ENCODE data around the gene CFAP97D2. TPM values are rescaled to one million over a fixed set of nuclear protein-coding genes. Genes with fewer than 3 reads are reported as not detected.

Gene CFAP97D2
- total and polyA plus RNA-seq, 2 of the 13 experiments (the other 11 are each of a cell fraction or from before 2014, with no cell fraction given), result not detected

DNA sequence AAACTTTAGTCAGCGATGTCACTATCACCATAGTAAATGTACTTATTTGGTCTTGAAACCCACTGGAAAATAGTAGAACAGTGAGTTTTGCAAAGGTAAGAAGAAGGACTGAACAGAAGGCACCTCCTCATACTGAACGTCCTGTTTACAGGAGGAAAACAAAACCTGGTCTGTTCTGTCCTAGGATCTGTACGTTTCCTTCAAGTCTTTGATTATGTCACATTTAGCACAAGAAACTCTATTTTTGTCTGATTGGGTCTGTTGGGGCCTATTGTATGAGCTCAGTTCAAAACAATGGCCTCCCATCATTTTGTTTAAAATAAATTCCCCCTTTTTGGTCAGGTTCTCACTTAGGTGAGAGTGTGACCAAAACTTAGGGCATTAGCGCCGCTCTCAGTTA is 11.2 kb upstream of the CFAP97D2 start:
- DNase-seq (ENCODE audit: low spot score) (no peak), ATAC-seq (no peak), FAIRE-seq (no peak)
- H2AFZ ChIP-seq (ENCODE audit: low read length), result no peak overlapping the region
- H3K27me3 ChIP-seq (ENCODE audit: control insufficient read depth in 1 of 2, insufficient read depth in 2 of 2, low read length in 2 of 2), result peaks cover 5 to 41% of the 10 kb centered on the region in 2 experiments; a peak in 4 of 5 replicates
- H3K4me3 ChIP-seq (replicated peaks in 1 of 3; ENCODE audit: insufficient read depth in 1 of 3, low read depth in 2 of 3, low read length in 3 of 3), result no peak overlapping the region
- no peaks in the 10 kb centered on the region for H4K20me1 ChIP-seq (ENCODE audit: insufficient read depth, low read length)
- POLR2A ChIA-PET, result no interaction called here
- peaks cover 4% of the 10 kb centered on the region; the same call in 1 of the 2 replicates for H3K9me3 ChIP-seq (ENCODE audit: low read length)
- TF ChIP-seq ZNF431 (CRISPR knock-in tag; IDR thresholded peaks at IDR 0.05; ENCODE audit: borderline replicate concordance, low read depth) (no peak), ZNF333 (CRISPR knock-in tag; IDR thresholded peaks at IDR 0.05; ENCODE audit: borderline replicate concordance) (no peak), ZNF263 (CRISPR knock-in tag; IDR thresholded peaks at IDR 0.05) (no peak), CREM (IDR thresholded peaks at IDR 0.05) (no peak), CREM (CRISPR knock-in tag; IDR thresholded peaks at IDR 0.05) (no peak), HINFP (CRISPR knock-in tag; IDR thresholded peaks at IDR 0.05; ENCODE audit: low read depth) (no peak), MAFG (CRISPR knock-in tag; IDR thresholded peaks at IDR 0.05) (no peak), CBX2 (IDR thresholded peaks at IDR 0.05; ENCODE audit: low read depth, low read length) (no peak), CBX2 (CRISPR knock-in tag; IDR thresholded peaks at IDR 0.05; ENCODE audit: low read depth) (no peak), GZF1 (CRISPR knock-in tag; IDR thresholded peaks at IDR 0.05) (no peak), ZSCAN25 (CRISPR knock-in tag; IDR thresholded peaks at IDR 0.05) (no peak), ZBTB3 (CRISPR knock-in tag; IDR thresholded peaks at IDR 0.05; ENCODE audit: borderline replicate concordance, low read depth) (no peak), KMT2B (CRISPR knock-in tag; IDR thresholded peaks at IDR 0.05) (no peak)
- TF ChIP-seq, protein P1, sequence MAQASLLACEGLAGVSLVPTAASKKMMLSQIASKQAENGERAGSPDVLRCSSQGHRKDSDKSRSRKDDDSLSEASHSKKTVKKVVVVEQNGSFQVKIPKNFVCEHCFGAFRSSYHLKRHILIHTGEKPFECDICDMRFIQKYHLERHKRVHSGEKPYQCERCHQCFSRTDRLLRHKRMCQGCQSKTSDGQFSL (CRISPR knock-in tag; IDR thresholded peaks at IDR 0.05), result no peak
- TF ChIP-seq, protein P2, sequence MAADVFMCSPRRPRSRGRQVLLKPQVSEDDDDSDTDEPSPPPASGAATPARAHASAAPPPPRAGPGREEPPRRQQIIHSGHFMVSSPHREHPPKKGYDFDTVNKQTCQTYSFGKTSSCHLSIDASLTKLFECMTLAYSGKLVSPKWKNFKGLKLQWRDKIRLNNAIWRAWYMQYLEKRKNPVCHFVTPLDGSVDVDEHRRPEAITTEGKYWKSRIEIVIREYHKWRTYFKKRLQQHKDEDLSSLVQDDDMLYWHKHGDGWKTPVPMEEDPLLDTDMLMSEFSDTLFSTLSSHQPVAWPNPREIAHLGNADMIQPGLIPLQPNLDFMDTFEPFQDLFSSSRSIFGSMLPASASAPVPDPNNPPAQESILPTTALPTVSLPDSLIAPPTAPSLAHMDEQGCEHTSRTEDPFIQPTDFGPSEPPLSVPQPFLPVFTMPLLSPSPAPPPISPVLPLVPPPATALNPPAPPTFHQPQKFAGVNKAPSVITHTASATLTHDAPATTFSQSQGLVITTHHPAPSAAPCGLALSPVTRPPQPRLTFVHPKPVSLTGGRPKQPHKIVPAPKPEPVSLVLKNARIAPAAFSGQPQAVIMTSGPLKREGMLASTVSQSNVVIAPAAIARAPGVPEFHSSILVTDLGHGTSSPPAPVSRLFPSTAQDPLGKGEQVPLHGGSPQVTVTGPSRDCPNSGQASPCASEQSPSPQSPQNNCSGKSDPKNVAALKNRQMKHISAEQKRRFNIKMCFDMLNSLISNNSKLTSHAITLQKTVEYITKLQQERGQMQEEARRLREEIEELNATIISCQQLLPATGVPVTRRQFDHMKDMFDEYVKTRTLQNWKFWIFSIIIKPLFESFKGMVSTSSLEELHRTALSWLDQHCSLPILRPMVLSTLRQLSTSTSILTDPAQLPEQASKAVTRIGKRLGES (CRISPR knock-in tag; IDR thresholded peaks at IDR 0.05; ENCODE audit: borderline replicate concordance), result no peak
- H3K79me2 ChIP-seq (ENCODE audit: insufficient read depth, low read length), result no peaks in the 10 kb centered on the region
- H3K27ac ChIP-seq (ENCODE audit: extremely low read length, insufficient read depth, low read length), result no peak overlapping the region
- no peak overlapping the region for H3K9ac ChIP-seq (ENCODE audit: insufficient read depth, low read depth, low read length)
- H3K4me2 ChIP-seq (ENCODE audit: low read depth, low read length), result no peak overlapping the region
- CTCF ChIA-PET (ENCODE audit: low intra/inter-chr PET ratio, low total read pairs), result no interaction called here
- peaks cover 1% of the 10 kb centered on the region for H3K4me1 ChIP-seq (ENCODE audit: insufficient read depth, low read length)
- WGBS (ENCODE audit: low lambda C conversion rate), result 65% methylated on average over 5 of the region's 5 CpGs
- intact Hi-C loops (cut with micrococcal nuclease; ENCODE audit: unreplicated experiment) (no loop called here), in situ Hi-C loops (cut with HindIII; ENCODE audit: extremely low pct_ligation_motif_present, low pct_unique_long_range_greater_than_20kb) (no loop called here)
- H3K36me3 ChIP-seq (replicated peaks in 1 of 2; ENCODE audit: control insufficient read depth in 1 of 2, insufficient read depth in 2 of 2, low read length in 2 of 2), result no peaks in the 10 kb centered on the region
- BruUV-seq (replicated peaks), result no TSS peak

All from HepG2 (cell line).